GM18907 (cell line): ENCODE results near the gene IGF2.

Experiments
- ATAC-seq: cut with Tn5 transposase; IDR thresholded peaks from one replicate; pipeline ENCODE4 v1.9.1; 2021; ENCODE audit warnings: mild to moderate bottlenecking, moderate library complexity; ENCODE audit not compliant: unreplicated experiment

IGF2 gene

DNA sequence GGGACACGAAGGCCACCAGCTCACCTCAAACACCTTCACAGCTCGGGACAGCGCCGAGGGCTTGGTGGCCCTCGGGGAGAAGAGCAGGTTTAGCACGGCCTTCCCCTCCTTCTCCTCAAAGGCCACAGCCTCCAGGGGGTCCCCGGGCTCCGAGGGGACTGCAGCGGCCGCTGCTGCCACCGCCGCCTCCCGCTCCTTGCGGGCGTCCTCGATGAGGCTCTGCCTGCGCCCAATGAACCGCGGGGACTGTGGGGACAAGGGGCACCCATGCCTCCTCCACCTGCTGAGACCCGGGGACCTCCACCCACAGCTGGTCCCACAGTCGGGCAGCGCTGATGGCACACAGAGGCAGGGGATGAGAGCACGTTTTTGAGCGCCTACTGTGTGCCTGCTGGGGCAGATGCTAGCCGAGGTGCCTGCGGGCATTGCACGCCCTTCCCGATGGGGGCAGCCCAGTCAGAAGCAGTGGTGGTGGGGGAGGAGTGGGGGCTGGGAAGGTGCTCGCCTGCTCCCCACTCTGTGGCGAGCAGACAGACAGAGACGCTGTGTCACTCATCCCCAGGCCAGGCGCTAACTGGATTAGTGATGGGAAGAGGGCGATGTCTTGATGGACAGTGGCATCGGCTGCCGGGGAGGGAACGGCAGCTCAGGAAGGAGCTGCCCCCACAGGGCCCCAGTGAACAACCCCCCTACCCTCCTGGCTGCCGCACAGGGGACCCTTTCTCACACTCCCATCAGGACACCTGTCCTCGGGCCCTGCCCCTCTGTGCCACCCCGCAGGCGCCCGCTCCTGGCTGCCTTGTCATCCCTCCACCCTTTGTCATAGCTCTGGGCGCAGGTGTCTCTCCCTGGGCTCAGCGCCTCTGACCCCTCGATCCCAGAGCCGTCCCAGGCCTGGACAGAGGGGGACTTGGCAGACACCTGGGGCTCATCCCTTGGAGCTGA, 30.7 kb upstream of the IGF2 start:
- ATAC-seq = no peak

DNA sequence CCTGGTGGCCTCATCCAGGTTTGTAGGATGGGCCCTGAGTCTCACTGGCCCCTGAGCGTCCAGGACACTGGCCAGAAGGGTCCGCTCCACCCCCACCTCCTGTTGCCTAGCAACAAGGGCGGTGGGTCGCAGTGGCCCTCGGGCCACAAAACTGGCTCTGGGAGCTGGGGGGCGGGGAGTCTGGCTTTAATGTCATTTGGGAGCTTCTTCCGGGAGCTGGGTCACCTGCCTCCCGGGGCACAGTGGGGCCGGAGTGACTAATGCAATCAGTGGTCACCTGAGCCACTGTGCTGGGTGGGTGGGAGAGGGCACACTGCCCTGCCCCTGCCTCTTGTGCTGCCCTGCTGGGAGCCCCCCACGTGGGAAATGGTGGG, 29.8 kb upstream of the IGF2 start:
- ATAC-seq = no peak

DNA sequence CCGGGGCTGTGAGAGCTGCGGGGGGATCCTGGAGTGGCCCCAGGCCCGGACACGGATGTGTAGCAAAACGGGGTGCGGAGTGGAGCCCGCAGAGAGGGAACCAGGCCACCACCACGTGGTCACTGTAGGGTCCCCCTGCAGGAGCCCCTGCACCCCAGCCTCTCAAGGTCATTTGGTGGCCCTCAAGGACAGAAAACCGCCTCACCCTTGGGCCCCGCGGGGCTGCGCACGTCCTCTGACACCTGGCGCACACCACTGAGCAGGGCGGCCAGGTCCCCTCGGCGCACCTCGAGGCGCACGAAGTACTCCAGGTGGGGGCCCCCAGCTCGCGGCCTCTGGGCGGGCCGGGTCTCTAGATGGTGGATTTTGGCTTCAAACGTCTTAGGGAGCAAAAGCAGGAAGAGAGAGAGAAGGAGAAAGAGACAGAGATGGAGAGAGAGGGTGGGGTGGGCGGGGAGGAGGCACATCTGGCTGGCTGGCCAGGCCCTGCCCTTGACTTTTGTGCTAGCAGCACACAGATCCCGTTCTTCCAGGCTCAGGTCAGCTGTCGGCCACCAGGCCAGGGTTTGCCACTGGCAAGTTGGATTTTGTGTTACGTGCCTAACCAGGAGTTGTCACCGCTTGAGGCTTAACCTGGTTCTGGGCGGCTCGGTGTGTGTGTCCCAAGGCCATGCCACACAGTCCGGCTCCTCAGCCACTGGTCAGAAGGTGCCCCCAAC, 29.3 kb upstream of the IGF2 start:
- ATAC-seq = no peak

DNA sequence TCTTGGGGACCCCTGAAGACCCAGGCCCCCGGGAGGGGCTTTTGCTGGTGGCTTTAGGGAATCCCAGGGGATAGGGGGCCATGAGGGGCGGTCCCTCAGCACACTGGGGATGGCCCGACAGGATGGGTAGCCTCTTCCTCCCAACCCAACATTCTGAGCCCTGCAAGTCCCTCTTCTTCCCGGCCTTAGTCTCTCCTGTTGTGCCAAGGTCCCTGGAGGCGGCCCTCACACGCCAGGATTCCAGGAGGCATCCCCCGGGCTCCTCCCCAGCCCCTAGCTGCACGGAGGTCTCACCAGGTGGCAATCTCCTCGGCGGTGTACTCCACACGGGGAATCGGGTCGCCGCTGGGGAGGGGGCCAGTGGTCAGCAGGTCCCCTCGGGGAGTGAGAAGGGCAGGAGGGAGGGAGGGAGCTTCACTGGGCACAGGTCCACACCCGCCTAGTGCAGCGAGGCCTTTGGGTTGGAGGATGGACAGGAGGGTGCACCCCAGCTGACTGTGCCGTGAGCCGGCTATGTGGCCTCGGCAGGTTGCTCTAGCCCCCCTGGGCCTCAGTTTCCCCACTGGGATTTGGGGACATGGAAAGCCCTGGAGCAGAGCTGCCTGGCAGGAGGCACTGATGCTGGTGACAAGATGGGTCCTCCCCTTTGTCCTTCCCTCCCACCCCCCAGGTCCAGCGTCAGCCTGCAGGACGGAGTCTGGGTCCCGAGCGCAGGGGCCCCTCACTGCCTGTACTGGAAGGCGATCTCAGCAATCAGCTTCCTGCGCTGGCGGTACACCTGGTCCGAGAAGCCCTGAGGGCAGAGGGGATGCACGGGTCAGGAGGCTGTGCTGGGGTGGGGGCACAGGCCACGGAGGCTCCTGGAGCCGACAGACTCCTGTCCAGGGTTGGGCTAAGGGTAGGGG, 28.2 kb upstream of the IGF2 start:
- ATAC-seq = no peak

DNA sequence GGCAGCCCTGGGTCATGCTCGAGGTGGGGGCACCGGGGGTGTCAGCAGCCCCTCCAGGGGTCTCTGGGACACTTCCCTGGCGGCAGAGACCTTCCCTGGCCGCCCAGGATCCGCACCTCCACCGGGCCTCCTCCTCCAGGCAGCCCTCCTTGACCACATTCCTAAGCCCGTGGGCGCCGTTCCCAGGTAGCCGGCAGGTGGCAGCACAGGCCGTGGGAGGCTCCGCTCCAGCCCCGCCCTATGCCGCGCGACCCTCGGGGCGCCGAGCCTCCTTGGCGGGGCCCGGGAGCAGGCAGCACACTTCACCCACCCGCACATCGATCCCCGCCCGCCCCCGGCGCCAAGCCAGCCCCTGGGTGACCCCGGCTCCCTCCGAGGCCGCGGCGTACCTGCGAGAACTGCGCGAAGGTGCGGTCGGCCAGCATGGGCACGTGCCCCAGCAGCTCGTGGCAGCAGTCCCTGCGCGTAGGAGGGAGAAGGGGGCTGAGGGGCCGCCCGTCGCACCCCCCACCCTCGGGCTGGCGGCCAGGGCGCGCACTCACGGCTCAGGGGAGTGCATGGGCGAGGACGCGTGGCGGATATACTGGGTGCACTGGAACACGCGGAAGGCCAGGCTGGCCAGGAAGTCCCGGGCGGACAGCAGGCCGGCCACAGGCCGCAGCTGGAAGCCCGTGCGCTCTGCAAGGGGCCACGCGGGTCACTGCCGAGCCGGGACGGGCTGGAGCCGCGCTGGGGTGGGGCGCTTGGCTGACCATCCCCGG, 27.1 kb upstream of the IGF2 start:
- no peak for ATAC-seq

DNA sequence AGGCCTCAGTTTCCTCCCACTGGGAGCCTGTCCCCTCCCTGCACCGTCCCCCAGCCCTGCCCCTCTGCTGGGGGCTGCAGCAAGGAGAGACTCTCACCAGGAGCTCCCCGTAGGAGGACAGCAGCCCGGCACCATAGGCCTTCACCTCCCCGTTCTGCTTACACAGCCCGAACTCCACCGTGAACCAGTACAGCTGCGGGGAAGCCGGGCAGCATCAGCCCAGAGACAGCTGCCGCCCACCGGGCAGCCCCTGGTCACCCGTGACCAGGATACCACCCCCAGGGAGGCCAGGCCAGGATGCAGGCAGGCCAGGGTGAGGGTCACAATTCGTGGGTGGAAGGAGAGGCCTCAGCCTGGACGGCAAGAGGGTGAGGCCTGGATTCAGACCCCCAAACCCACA, 26.4 kb upstream of the IGF2 start:
- no peak for ATAC-seq

DNA sequence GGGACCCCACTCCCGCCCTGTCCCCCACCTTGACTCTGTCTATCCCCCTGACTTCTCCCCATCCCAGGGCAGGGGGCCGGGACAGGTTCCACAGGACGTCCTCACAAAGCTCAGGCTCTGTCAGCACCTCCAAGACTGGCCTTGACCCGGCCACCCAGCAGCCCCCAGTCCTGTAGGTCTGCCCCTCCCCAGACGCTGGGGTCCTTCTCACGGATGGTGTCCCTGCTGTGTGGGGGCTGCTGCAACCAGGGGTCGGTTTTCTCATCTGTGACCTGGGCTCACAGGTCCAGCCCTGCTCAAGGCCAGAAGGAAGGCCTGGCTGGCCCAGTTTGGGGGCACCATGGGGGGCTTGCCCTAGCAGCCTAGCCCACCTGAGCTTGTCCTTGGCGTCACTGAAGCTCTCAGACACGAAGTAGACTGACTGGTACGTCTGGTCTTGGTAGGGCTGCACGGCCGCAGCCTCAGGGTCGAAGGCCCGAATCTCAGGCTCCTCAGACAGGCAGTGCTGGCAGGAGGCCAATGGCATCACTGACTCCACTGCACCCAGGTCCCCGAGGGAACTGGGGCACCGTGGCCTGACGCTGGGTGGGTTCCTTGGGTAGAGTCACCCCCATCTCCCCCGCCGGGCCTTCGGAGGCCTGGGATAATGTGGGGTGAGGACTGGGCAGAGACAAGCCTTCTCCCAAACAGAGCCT, 25.8 kb upstream of the IGF2 start:
- no peak for ATAC-seq

DNA sequence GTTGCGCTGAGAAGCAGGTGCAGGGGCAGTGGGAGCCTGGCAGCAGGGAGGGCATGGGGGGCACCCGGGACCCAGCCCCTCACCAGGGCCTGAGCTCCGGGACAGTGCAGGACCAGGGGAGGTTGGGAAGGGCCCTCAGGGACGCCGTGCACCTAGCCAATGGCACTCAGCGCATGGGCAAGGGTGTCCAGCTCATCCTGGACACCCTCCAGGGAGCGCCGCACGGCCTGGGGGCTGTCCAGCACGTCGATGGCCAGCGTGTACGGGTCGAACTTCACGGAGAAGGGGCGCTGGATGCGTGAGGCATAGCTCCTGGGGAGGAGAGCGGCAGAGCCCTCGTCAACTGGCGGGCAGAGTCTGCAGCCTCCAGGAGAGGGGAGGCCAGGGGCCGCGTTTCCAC, 24.9 kb upstream of the IGF2 start:
- no peak for ATAC-seq

DNA sequence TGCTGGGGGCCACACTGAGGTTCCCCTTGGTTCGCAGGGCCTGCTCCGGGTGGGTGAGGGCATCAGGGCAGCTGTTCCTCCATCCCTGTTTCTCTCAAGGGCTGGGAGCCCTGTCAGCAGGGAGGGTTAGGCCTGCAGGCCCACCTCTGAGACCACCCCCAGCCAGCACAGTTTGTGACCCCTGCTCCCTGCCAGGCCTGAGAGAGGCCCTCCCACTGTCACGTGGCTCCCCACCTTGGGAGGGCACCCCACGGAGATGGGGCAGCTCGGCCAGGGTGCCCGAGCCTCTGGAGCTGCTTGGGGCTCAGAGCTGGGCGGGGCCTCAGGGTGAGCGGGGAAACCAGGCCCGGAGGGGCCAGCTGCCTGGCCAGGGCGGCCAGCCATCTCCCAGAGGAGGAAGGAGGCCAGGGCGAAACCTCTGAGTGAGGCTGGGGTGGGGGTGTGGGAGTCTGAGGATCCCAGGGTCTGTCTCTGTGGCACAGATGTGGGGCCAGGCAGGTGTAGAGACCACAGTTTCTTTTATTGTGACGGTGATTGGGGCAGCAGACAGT, 24.3 kb upstream of the IGF2 start:
- ATAC-seq = no peak

DNA sequence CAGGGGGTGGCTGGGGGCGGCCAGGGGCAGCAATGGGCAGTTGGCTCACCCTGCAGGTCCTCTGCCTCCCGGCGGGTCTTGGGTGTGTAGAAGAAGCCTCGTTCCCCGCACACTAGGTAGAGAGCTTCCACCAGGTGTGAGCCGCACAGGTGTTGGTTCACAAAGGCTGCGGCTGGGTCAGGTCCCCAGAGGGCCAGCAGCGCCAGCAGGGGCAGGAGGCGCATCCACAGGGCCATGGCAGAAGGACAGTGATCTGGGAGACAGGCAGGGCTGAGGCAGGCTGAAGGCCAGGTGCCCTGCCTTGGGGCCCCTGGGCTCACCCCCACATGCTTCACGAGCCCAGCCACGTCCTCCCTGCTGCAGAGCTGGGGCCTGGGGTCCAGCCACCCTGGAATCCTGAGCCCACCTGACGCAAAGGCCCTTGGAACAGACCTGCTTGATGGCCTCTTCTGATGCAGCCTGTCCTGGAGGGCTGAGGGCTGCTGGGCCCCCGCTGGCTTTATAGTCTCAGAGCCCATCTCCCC, 21.6 kb upstream of the IGF2 start, which contains the start of gene INS:
Gene INS (minus strand): TSS at position 474 of the 524 bp plus-strand sequence. CDS start 238 bp downstream, at position 236.
- ATAC-seq = no peak

DNA sequence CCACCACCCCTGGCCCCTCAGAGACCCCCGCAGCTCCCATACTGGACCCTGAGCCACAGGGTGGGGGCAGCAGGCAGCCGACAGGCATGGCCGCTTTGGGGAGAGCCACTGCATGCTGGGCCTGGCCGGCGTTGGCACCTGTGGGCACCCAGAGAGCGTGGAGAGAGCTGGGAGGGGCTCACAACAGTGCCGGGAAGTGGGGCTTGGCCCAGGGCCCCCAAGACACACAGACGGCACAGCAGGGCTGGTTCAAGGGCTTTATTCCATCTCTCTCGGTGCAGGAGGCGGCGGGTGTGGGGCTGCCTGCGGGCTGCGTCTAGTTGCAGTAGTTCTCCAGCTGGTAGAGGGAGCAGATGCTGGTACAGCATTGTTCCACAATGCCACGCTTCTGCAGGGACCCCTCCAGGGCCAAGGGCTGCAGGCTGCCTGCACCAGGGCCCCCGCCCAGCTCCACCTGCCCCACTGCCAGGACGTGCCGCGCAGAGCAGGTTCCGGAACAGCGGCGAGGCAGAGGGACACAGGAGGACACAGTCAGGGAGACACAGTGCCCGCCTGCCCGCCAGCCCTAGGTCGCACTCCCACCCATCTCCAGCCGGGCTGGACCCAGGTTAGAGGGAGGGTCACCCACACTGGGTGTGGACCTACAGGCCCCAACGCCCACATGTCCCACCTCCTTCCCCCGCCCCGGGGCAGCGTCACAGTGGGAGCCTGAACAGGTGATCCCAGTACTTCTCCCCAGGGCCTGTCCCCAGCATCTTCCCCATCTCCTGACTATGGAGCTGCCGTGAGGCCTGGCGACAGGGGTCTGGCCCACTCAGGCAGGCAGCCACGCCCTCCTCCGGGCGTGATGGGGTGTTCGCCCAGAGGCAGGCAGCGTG, 20.6 kb upstream of the IGF2 start:
- ATAC-seq = no peak

DNA sequence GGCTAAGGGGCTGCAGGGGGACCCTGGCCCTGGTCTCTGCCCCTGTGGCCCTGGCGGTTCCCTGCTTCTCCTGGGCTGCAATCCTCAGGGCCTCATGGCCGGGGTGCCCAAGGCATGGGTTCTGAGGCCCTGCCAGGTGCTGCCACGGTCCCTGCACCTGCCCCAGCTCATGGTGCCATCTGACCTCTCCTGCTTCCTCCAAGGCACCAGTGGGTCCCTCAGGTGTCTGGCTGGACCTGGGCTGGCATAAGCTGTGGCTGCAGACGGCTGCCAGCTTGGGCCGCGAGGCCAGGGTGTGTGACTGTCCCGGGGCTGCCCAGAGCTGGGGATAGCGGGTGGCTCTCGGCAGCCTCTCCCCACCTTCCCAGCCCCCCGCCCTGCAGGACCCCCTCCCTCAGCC, 19.8 kb upstream of the IGF2 start:
- ATAC-seq = no peak

DNA sequence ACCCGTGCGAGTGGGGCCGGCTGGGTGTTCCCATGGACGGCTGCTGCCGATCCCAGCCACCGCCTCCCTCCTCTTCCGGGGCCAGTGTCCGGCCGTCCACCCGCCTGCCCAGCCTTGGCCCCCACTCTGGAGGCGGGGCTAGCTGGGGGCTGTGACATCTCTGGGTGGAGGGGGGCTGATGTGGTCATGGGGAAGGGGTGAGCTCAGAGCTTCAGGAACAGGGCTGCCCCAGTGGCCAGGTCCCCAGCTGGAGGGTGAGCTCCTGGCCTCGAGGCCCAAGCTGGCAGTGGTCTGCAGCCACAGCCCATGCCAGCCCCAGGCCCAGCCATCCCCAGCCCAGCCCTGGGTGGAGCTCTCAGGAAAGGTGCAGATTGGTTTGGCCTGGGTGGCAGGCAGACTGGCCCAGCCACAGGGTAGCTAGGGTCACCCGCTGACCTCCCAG, 19.1 kb upstream of the IGF2 start:
- no peak for ATAC-seq

DNA sequence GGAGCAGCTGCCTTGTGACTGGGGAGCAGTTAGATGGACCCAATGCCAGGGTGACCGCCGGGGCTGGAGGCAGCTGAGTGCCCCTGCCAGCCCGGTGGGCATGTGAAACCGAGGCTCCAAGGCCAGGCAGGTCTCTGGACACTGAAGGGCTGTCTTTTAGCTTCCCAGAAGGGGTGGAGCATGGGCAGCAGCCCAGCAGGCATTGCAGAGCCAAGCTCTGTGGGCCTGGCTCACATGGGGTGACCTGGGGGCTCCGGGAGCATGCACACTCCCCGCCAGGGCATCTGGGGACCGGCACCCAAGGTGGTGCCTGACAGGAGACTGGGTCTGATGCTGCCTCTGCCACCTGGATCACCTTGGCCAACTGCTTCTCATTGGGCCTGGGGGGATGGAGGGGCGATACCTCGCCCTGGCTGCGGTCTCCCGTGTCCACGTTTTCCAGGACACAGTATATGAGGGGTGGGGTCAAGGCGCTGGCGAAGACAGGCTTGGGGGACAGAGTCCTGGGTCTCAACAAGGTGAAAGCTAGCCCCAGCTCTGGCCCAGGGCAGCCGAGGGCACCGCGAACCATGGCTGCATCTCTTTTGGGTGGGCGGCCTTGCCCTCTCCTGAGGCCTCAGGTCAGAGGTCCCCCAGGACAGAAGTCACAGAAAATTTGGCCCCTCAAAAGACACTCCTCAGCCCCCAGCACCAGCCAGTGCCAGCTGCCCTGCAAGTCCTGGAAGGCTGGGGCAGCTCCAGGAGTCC, 18.3 kb upstream of the IGF2 start:
- no peak for ATAC-seq

DNA sequence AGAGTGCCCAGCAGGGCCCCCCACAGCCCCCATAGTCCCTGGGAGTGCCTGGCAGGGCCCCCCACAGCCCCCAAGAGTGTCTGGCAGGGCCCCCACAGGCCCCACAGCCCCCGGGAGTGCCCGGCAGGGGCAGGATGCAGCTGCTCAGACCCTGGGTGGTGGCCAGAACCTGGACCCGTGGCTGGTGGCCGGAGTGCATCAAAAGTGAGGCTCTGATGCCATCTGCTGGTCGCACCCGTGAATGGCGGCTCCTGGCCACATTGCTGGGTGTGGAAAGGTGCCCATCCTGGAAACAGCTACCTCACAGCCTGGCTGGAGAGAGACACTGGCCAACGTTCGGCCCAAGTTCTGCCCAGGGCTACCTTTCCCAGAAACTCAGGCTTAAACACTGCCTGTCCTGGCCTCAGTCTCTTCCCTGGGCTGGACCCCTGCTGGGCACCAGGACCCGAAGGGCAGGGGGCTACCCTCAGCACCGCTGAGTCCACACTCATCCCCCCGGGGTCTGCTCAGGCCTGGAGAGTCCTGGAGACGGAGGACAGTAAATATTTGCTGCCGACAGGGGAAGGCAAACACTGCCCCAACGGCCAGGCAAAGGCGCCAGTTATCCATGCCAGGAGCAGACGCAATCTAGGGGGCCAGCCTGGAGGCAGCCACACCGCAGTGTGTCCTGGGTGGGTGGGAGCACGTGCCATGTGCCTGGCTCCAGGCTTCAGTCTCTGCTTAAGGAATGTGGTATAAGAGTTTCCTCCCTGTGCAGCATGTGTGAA, 17.4 kb upstream of the IGF2 start:
- ATAC-seq = no peak

DNA sequence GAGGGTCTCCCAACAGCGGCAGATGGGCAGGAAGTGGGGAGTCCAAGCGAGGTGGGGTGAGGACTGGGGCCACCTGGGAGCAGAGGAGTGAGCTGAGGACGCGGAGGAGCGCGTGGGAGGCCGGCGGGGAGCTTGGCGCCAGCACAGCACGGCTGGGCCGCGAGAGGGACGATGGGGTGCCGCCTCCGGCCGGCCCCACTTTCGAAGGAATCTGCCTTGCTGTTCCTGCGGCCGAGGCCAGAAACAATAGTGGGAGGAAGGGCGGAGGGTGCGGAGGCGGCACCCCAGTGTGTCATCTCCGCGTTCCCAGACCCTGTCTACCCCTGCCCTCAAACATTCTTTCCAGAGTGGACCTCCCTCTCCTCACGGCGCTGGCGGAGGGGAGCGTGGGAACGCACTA, 16.3 kb upstream of the IGF2 start:
- ATAC-seq = no peak

DNA sequence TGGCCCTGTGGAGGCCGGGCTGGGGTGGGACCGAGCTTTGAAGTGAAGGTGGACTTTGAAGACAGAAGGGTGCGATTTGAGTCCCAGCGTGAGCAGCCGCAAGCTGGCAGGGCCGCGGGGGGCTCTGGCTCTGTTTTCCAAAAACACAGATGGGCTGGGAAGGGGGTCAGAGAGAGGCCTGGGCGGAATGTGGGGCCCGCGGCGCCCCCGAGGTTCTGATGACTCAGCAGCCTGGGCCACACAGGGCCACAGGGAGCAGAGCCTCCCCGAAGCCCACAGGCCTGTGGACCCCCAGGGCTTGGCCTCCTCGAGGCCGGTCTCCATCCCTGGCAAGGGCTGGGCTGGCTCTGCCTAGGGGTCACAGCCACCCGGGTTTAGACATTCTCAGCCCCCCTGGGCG, 15.7 kb upstream of the IGF2 start:
- ATAC-seq = no peak
